HepG2 (cell line): ENCODE measurements around the gene CIB2. TPM values are rescaled to one million over a fixed set of nuclear protein-coding genes. Genes with fewer than 3 reads are reported as not detected.

Experiments used
- ATAC-seq: fragments of 200-7000 bp; cut with Tn5 transposase; 3 replicates; pipeline ENCODE4 v1.9.1; 2020; ENCODE audit warnings: mild to moderate bottlenecking, moderate library complexity
- BruUV-seq: library from RNA; stranded (reverse); fragments of 400-500 nt; replicated peaks from 2 replicates; lab custom pipeline; 2021; lab: Mats Ljungman, UMichigan
- CTCF ChIA-PET: fragments of 300-600 bp; formaldehyde crosslinking; extraction: SDS; loops from one replicate; lab custom pipeline; 2021; ENCODE audit warnings: low total read pairs, inconsistent platforms, low intra/inter-chr PET ratio; lab: Yijun Ruan, JAX
- POLR2A ChIA-PET: fragments of 350-600 bp; sonication (Branson Sonifier 250); formaldehyde crosslinking; loops from one replicate; lab custom pipeline; 2020; ENCODE audit warnings: antibody characterized with exemption, inconsistent platforms; lab: Yijun Ruan, JAX
- DNase-seq: peaks from one replicate; pipeline ENCODE4 v3.0.0-alpha.2; 2015; ENCODE audit warnings: low spot score
- FAIRE-seq: peaks from 3 replicates; lab custom pipeline; 2011; peaks lifted over from hg19 to GRCh38; lab: Jason Lieb, UNC
- H2AFZ ChIP-seq: one replicate; pipeline ENCODE4 v1.6.1; 2011; ENCODE audit warnings: low read length, inconsistent platforms
- H3K27ac ChIP-seq: fragments of 300-600 bp; 3 replicates; pipeline ENCODE4 v1.8.0; 2011; ENCODE audit warnings: mixed run types, mild to moderate bottlenecking, mixed read lengths, low read length, inconsistent platforms; ENCODE audit not compliant: insufficient read depth; ENCODE audit errors: extremely low read length
- H3K27me3 ChIP-seq, 2 experiments: fragments of 200-600 bp in 1 of 2; 2 replicates in 1 of 2; 3 replicates in 1 of 2; pipeline versions ENCODE4 v1.6.0 to v1.8.0; 2011; ENCODE audit warnings: low read length in 2 of 2, mild to moderate bottlenecking in 2 of 2, moderate library complexity in 2 of 2, inconsistent platforms in 1 of 2; ENCODE audit not compliant: insufficient read depth in 2 of 2, control insufficient read depth in 1 of 2
- H3K36me3 ChIP-seq, 2 experiments: fragments of 200-600 bp in 1 of 2; replicated peaks in 1 of 2; 2 replicates in 1 of 2; 3 replicates in 1 of 2; pipeline versions ENCODE4 v1.5.1 to v1.8.0; 2011; ENCODE audit warnings: low read length in 2 of 2, inconsistent platforms in 1 of 2; ENCODE audit not compliant: insufficient read depth in 2 of 2, control insufficient read depth in 1 of 2
- H3K4me1 ChIP-seq: 2 replicates; pipeline ENCODE4 v1.5.1; 2012; ENCODE audit warnings: low read length, inconsistent platforms; ENCODE audit not compliant: insufficient read depth
- H3K4me2 ChIP-seq: 2 replicates; pipeline ENCODE4 v1.6.0; 2011; ENCODE audit warnings: low read depth, low read length, inconsistent platforms
- H3K4me3 ChIP-seq, 3 experiments: fragments of 200-600 bp in 1 of 3; sonication (generic), shearing (Covaris generic) in 1 of 3; replicated peaks in 1 of 3; 2 replicates each; pipeline ENCODE4 v1.5.1; 2011 to 2016; ENCODE audit warnings: low read length in 3 of 3, inconsistent platforms in 2 of 3, low read depth in 2 of 3, mild to moderate bottlenecking in 2 of 3, control low read depth in 1 of 3, mixed read lengths in 1 of 3; ENCODE audit not compliant: insufficient read depth in 1 of 3
- H3K79me2 ChIP-seq: one replicate; pipeline ENCODE4 v1.6.1; 2011; ENCODE audit warnings: low read length, inconsistent platforms; ENCODE audit not compliant: insufficient read depth
- H3K9ac ChIP-seq: 2 replicates; pipeline ENCODE4 v1.6.0; 2011; ENCODE audit warnings: mild to moderate bottlenecking, low read depth, low read length, inconsistent platforms; ENCODE audit not compliant: insufficient read depth
- H3K9me3 ChIP-seq: 2 replicates; pipeline ENCODE4 v1.5.1; 2012; ENCODE audit warnings: mild to moderate bottlenecking, low read length
- H4K20me1 ChIP-seq: 2 replicates; pipeline ENCODE4 v1.6.0; 2011; ENCODE audit warnings: inconsistent platforms, mild to moderate bottlenecking, low read length, moderate library complexity; ENCODE audit not compliant: insufficient read depth
- MAX ChIP-seq: IDR thresholded peaks from 2 replicates; pipeline ENCODE4 v1.6.1; 2012; ENCODE audit warnings: inconsistent platforms
- MAZ ChIP-seq, 2 experiments: sonication (generic) in 1 of 2; formaldehyde crosslinking in 1 of 2; IDR thresholded peaks; 2 replicates each; pipeline versions ENCODE4 v1.5.0 to v1.6.1; 2012 to 2020; ENCODE audit warnings: low read depth in 2 of 2, mild to moderate bottlenecking in 2 of 2, borderline replicate concordance in 1 of 2, improper control_type of control experiment in 1 of 2, low read length in 1 of 2, missing genetic modification reagents in 1 of 2, moderate library complexity in 1 of 2
- PRDM15 ChIP-seq: sonication (generic); formaldehyde crosslinking; IDR thresholded peaks from 2 replicates; pipeline ENCODE4 v1.4.0; 2020; ENCODE audit warnings: missing genetic modification reagents
- TCF7 ChIP-seq: sonication (generic); IDR thresholded peaks from 2 replicates; pipeline ENCODE4 v1.6.1; 2016; ENCODE audit warnings: antibody characterized with exemption, low read depth
- ZBTB21 ChIP-seq: sonication (generic); formaldehyde crosslinking; IDR thresholded peaks from 2 replicates; pipeline ENCODE4 v1.4.0; 2020; ENCODE audit warnings: missing genetic modification reagents
- ZNF3 ChIP-seq: IDR thresholded peaks from 2 replicates; pipeline ENCODE4 v1.7.0; 2017; ENCODE audit warnings: inconsistent platforms
- ZNF367 ChIP-seq: sonication (generic); formaldehyde crosslinking; IDR thresholded peaks from 2 replicates; pipeline ENCODE4 v1.4.0; 2020; ENCODE audit warnings: missing genetic modification reagents, borderline replicate concordance
- ZNF530 ChIP-seq: sonication (generic); formaldehyde crosslinking; IDR thresholded peaks from 2 replicates; pipeline ENCODE4 v1.5.0; 2020; ENCODE audit warnings: low read depth, mild to moderate bottlenecking, missing genetic modification reagents
- ZNF580 ChIP-seq: IDR thresholded peaks from 2 replicates; pipeline ENCODE4 v1.6.1; 2016; ENCODE audit warnings: low read depth, borderline replicate concordance
- ZSCAN29 ChIP-seq: sonication (generic); formaldehyde crosslinking; conservative IDR thresholded peaks from 2 replicates; pipeline ENCODE4 v1.4.0; 2020; ENCODE audit warnings: mild to moderate bottlenecking, missing genetic modification reagents
- WGBS: methylation state at CpG from one replicate; pipeline ENCODE4 v1.1.6; 2017; ENCODE audit warnings: low lambda C conversion rate; 5-methylcytosine and 5-hydroxymethylcytosine counted together
- in situ Hi-C: cut with HindIII; loops from 2 replicates; pipeline ENCODE4 v1.10.0; 2017; ENCODE audit warnings: low pct_unique_long_range_greater_than_20kb; ENCODE audit not compliant: extremely low pct_ligation_motif_present
- intact Hi-C: fragments of 100-400 bp; cut with micrococcal nuclease; formaldehyde crosslinking; loops from one replicate; pipeline ENCODE4 v1.10.0; 2022; ENCODE audit not compliant: unreplicated experiment
- polyA plus RNA-seq, 8 experiments: library from polyadenylated mRNA; depleted of rRNA in 3 of 8; stranded (reverse) in 7 of 8; unstranded in 1 of 8; fragments of >200 nt; fragmentation: Illumina TruSeq in 4 of 8; extraction: Trizol in 4 of 8; gene quantifications; 2 replicates each; pipeline versions ENCODE4 v1.2.1 to v1.2.3, GENCODE V29; 2011 to 2016; ENCODE audit warnings: low read depth in 4 of 8, missing spikeins in 1 of 8, mixed read lengths in 1 of 8; ENCODE audit not compliant: insufficient read depth in 1 of 8
- total RNA-seq, 5 experiments: library from RNA; depleted of rRNA; stranded (reverse); fragments of >200 nt; fragmentation: Illumina TruSeq; extraction: Trizol; gene quantifications; 2 replicates each; pipeline ENCODE4 v1.2.3, GENCODE V29; 2016; ENCODE audit warnings: low read depth in 1 of 5
- TF ChIP-seq, protein P1 (sequence below): fragments of 450-650 bp; IDR thresholded peaks from 2 replicates; pipeline ENCODE4 v1.6.1; 2017; ENCODE audit warnings: mild to moderate bottlenecking
- TF ChIP-seq, protein P2 (sequence below): sonication (generic); formaldehyde crosslinking; IDR thresholded peaks from 2 replicates; pipeline ENCODE4 v1.4.0; 2020; ENCODE audit warnings: missing genetic modification reagents
- TF ChIP-seq, protein P3 (sequence below): sonication (generic); formaldehyde crosslinking; IDR thresholded peaks from 2 replicates; pipeline ENCODE4 v1.4.0; 2020; ENCODE audit warnings: missing genetic modification reagents

The CIB2 gene
- total and polyA plus RNA-seq, 2 of the 13 experiments (the other 11 are each of a cell fraction or from before 2014, with no cell fraction given), result 1.4 to 1.5 TPM

GRCh38 chr15:78167227-78167888 is 36.1 kb upstream of the CIB2 start:
- peaks cover 6 to 59% of the 10 kb centered on the region in 2 experiments; a peak in 4 of 5 replicates for H3K36me3 ChIP-seq
- no peak for TF ChIP-seq ZNF530 (CRISPR knock-in tag)
- TF ChIP-seq ZBTB21, result no peak
- no peak for TF ChIP-seq MAZ (IDR thresholded peaks at IDR 0.05; ENCODE audit: borderline replicate concordance, low read depth, low read length)
- no peak for TF ChIP-seq MAZ (CRISPR knock-in tag; IDR thresholded peaks at IDR 0.05; ENCODE audit: low read depth)
- no peak for TF ChIP-seq ZSCAN29
- no peak for TF ChIP-seq ZNF3 (CRISPR knock-in tag)
- TF ChIP-seq PRDM15 (CRISPR knock-in tag), result no peak
- TF ChIP-seq TCF7, result no peak
- TF ChIP-seq, protein P1, sequence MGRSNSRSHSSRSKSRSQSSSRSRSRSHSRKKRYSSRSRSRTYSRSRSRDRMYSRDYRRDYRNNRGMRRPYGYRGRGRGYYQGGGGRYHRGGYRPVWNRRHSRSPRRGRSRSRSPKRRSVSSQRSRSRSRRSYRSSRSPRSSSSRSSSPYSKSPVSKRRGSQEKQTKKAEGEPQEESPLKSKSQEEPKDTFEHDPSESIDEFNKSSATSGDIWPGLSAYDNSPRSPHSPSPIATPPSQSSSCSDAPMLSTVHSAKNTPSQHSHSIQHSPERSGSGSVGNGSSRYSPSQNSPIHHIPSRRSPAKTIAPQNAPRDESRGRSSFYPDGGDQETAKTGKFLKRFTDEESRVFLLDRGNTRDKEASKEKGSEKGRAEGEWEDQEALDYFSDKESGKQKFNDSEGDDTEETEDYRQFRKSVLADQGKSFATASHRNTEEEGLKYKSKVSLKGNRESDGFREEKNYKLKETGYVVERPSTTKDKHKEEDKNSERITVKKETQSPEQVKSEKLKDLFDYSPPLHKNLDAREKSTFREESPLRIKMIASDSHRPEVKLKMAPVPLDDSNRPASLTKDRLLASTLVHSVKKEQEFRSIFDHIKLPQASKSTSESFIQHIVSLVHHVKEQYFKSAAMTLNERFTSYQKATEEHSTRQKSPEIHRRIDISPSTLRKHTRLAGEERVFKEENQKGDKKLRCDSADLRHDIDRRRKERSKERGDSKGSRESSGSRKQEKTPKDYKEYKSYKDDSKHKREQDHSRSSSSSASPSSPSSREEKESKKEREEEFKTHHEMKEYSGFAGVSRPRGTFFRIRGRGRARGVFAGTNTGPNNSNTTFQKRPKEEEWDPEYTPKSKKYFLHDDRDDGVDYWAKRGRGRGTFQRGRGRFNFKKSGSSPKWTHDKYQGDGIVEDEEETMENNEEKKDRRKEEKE, result no peak
- TF ChIP-seq ZNF367, result no peak
- TF ChIP-seq, protein P2, sequence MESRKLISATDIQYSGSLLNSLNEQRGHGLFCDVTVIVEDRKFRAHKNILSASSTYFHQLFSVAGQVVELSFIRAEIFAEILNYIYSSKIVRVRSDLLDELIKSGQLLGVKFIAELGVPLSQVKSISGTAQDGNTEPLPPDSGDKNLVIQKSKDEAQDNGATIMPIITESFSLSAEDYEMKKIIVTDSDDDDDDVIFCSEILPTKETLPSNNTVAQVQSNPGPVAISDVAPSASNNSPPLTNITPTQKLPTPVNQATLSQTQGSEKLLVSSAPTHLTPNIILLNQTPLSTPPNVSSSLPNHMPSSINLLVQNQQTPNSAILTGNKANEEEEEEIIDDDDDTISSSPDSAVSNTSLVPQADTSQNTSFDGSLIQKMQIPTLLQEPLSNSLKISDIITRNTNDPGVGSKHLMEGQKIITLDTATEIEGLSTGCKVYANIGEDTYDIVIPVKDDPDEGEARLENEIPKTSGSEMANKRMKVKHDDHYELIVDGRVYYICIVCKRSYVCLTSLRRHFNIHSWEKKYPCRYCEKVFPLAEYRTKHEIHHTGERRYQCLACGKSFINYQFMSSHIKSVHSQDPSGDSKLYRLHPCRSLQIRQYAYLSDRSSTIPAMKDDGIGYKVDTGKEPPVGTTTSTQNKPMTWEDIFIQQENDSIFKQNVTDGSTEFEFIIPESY (CRISPR knock-in tag), result no peak
- TF ChIP-seq ZNF580 (CRISPR knock-in tag), result no peak
- TF ChIP-seq MAX, result no peak
- TF ChIP-seq, protein P3, sequence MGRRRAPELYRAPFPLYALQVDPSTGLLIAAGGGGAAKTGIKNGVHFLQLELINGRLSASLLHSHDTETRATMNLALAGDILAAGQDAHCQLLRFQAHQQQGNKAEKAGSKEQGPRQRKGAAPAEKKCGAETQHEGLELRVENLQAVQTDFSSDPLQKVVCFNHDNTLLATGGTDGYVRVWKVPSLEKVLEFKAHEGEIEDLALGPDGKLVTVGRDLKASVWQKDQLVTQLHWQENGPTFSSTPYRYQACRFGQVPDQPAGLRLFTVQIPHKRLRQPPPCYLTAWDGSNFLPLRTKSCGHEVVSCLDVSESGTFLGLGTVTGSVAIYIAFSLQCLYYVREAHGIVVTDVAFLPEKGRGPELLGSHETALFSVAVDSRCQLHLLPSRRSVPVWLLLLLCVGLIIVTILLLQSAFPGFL (CRISPR knock-in tag), result no peak

More at GRCh38 chr15:78167227-78167888, 36.1 kb upstream of the CIB2 start:
- Histone ChIP-seq H3K27me3 (no peaks in the 10 kb centered on the region), H3K9ac (no peak overlapping the region), H3K79me2 (no peaks in the 10 kb centered on the region), H3K4me2 (no peak overlapping the region), H3K9me3 (no peaks in the 10 kb centered on the region), H2AFZ (no peak overlapping the region), H3K4me1 (no peaks in the 10 kb centered on the region), H3K4me3 (no peak overlapping the region), H3K27ac (no peak overlapping the region), H4K20me1 (no peaks in the 10 kb centered on the region)
- in situ Hi-C loops (no loop called here), intact Hi-C loops (no loop called here)
- WGBS, result 95% methylated on average over 10 of the region's 10 CpGs
- BruUV-seq, result no TSS peak
- ATAC-seq (no peak), FAIRE-seq (no peak), DNase-seq (no peak)
- ChIA-PET POLR2A (no interaction called here), CTCF (no interaction called here)
